Activated naive CD8-positive, alpha-beta T cell treated with anti-CD3 and anti-CD28 coated beads, Interleukin-2, amount 50 U/mL, for 16 hours (primary cell): Measurements from ENCODE around the gene PCDH9.
"Not testable (repeated sequence)": the region's sequence is repeated elsewhere in the genome, so short reads cannot be mapped to it uniquely, and the experiment has no call there.

Source experiments
- DNase-seq: peaks from one replicate; pipeline ENCODE4 v3.0.0-alpha.2; 2020; ENCODE audit warnings: low read depth, low spot score

Gene PCDH9

GRCh38 chr13:66344805-66345517 is 885.2 kb downstream of the PCDH9 start:
- DNase-seq: no peak

- DNase-seq: no peak
Measured at GRCh38 chr13:66343224-66343828, 886.8 kb downstream of the PCDH9 start.

DNA sequence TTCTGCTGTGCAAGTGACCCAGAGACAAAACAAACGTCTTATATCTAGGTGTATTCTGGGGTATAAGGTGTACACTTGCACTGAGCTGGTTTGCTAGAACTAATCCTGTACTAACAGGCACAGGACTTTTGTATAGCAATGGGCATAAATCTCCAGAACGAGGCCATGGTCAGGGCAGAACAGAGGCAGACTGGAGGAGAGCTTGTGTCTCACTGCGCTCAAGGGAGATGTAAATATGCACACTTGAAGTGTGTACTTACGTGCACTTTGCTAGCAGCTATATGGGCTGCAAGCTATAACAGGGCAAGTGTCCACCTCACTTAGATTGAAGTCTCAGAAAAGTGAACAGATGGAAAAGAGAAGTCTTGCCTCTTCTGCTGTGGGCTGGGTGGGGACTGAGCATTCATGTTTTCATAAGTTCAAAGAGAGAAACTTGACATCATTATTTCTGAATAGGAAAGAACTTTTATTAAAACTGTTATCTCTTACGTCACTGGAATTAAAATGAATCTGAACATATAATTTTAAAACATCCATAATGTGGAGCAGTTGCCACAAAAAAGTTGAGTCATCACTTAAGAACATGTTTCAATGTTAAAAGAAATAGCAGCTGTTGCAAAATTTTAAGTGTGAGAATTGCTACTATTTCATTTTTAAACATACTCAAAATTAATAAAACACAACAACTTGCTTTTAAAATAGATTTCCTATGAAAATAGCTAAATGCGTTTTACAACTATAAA is 888.3 kb downstream of the PCDH9 start:
- no peak for DNase-seq

- DNase-seq: no peak
Measured at GRCh38 chr13:66339214-66339613, 890.9 kb downstream of the PCDH9 start.

GRCh38 chr13:66338542-66338941 is 891.6 kb downstream of the PCDH9 start:
- DNase-seq: no peak

GRCh38 chr13:66335626-66336025 is 894.5 kb downstream of the PCDH9 start:
- DNase-seq: no peak

GRCh38 chr13:66329988-66330451 is 900.1 kb downstream of the PCDH9 start:
- no peak for DNase-seq

DNA sequence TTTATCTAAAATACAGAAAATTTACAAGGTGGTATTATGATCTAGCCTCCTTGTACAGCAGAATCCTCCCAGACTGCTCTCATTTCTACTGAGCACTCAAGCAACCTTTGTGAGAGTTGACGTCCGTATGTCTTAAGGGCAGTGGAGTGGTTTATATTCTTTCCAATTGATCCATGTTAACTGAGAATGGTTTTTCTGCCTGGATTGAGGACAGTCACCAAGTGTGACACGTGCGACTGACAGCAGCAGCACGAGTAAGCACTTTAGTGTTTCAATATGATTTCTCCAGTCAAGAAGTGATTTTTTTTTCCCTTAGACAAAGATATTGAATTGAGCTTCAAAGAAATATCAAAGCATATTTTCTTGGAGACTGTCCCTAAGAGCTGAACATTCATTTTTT is 901.7 kb downstream of the PCDH9 start:
- DNase-seq: no peak

DNA sequence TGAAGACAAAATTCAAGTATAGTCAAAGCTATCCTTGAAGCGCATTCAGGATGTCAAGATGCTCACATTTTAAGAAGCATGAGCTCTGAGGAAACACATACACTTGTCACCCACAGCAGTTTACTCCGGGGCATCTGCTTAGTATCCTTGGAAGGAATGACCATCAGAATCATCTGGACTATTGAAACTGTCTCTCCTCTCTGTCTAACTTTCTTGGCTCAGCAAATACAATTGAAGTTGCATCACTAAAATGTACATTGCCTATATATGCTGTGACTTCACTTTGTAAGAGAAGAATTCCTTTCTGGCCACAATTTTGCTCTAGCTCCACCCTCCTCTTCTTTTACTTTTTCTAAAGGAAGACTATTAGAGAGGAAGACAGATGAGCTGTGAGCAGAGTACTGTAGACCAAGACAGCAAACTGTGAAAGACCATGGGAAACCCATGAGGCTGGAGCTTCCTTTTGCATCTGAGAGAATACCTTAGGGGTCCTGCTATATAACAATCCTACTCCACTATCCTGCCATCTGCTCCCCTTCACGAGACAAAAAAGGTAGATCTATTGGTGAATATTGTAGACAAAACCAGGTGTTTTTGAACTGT is 906.3 kb downstream of the PCDH9 start:
- DNase-seq: no peak

- DNase-seq: no peak
Measured at GRCh38 chr13:66322936-66323335, 907.2 kb downstream of the PCDH9 start.

GRCh38 chr13:66322193-66322740 is 907.9 kb downstream of the PCDH9 start:
- no peak for DNase-seq

GRCh38 chr13:66314911-66315310 is 915.2 kb downstream of the PCDH9 start:
- DNase-seq: no peak

DNA sequence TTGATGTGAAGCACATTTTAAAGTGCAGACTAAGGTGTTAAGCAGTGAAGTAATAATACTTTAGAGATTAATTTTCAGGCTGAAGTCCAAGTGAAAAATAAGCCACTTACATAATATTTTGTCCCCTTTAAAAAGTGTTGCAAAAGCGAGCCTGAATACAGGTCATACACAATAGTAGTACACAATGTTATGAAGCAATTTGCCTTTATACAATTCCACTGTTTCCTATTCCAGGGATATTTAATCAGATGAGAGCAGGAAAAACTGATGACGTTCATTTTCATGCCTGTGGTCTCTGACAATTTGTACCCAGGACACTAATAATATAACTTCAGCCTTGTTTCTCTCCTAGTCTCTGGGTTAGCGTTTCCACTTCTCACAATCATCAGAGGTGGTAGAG is 916.7 kb downstream of the PCDH9 start:
- DNase-seq: no peak

GRCh38 chr13:66312312-66313087 is 917.6 kb downstream of the PCDH9 start:
- no peak for DNase-seq

DNA sequence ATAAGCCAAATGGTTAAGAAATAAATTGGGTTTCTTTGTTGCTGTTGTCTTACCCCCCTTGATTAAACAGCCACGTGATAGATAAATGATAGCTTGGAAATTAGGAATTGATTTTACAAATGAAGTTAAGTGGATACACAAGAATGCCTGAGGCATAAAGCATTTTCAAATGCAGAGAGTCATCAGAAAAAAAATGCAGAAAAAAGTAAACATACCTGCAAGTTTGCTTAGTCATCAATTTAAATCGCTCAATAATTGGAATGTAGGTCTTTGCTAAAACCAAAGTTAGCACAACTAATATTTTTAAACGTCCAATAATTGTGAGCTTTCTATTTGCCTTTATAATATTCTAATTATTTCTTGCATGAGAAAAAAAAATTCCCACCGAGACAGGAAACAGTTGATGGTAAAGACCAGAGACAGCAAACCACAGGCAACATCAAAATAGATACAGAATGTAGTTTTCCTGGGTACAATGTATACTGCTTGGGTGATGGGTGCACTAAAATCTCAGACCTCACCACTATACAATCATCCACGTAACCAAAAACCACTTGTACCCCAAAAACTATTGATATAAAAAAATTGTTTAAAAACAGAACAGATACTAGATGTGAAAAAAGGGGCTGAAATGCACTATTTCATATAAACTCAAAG is 924.0 kb downstream of the PCDH9 start:
- DNase-seq: no peak

DNA sequence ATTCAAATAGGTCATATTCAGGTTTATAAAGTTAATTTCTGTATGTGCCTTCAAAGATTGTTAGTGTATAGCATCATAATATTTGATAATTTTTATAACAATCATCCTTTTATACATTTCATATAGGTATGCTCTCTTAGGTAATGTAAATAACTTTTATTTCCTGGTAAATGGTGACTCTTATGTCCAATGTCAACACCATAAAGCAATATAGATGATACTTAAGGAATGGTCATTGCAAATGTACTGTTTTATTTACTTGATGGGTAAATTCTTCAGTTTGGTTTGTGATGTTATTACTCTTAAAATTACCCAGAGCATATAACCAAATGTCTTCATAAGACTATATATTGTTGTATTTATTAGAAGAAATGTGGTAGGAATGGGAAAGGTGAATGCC is 928.7 kb downstream of the PCDH9 start:
- no peak for DNase-seq

GRCh38 chr13:66301006-66301405 is 929.1 kb downstream of the PCDH9 start:
- DNase-seq: no peak

DNA sequence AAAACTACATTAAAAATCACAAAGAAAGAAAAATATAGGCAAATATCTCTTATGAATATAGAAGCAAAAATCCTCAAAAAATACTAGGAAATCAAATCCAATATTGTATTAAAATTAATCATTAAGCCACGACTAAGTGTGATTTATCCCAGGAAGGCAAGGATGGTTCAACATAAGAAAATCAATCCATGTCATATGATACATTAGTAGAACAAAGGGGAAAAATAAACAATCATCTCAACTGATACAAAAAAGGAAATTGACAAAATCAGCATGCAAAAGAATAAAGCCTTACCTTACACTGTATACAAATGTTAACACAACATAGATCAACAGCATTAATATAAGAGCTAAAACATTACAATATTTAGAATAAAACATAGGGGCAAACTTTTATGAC is 933.3 kb downstream of the PCDH9 start:
- DNase-seq: no peak

DNA sequence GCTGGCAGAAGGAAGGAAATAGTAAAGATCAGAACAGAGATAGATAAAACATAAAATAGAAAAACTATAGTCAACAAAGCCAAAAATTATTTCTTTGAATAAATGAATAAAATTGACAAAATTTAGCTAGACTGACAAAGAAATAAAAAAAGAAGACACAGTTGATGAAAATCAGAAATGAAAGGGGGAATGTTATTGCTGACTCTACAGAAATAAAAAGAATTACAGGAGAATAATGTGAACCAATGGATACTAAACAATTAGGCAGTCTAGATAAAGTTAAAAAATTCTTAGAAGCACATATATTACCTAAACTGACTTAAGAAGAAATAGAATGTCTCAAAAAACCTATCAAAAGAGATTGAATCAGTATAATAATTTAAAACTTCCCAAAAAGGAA is 933.8 kb downstream of the PCDH9 start:
- DNase-seq: no peak

- DNase-seq: not testable (repeated sequence)
Measured at GRCh38 chr13:66286806-66287205, 943.3 kb downstream of the PCDH9 start.

- no peak for DNase-seq
Measured at GRCh38 chr13:66275416-66275815, 954.7 kb downstream of the PCDH9 start.
